GM18520 (cell line): ENCODE measurements around the gene TEX35.
"Not testable (repeated sequence)": the region's sequence is repeated elsewhere in the genome, so short reads cannot be mapped to it uniquely, and the experiment has no call there.

Experiments
- ATAC-seq: cut with Tn5 transposase; IDR thresholded peaks from one replicate; pipeline ENCODE4 v1.9.1; 2021; ENCODE audit not compliant: unreplicated experiment

TEX35 gene

GRCh38 chr1:178493301-178493741, 19.6 kb upstream of the TEX35 start:
- ATAC-seq = no peak

GRCh38 chr1:178494569-178494971, 18.3 kb upstream of the TEX35 start:
- ATAC-seq = no peak

- ATAC-seq = no peak
These were observed 17.8 kb upstream of the TEX35 start for GRCh38 chr1:178495158-178495557.

GRCh38 chr1:178495741-178496409, 17.0 kb upstream of the TEX35 start:
- ATAC-seq = no peak

DNA sequence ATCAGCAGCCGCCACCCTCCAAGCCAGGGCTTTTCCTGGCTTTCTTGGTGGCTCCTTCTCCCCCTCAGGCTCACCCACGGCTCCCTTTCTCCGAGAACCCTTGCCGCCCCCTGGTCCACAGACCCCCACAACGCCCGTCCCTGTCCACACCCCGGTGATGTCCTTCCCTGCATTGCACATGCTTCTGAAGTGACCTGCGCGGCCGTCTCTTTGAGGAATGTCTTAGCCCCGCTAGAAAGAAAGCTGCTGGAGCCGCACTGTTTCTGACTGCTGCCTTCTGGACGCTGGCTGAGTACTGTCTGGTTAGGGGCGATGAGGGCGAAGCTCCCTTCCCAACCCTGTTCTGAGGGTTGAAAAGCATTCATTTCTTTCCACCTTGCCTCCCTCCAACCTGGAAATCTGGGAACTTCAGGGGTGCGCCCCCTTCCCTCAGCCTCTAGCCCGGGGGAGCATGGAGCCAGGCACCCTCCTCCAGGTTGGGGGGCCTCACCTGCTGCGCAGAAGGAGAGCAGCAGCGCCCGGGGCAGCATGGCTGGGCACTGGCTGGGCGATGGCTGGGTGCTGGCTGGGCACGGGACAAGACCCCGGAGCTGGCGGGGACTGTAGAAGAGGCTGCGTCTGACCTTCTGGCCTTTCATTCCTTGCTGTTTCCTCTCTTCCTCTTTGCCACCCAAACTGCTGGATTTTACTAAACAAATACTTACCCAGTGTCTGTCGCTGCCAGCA, 16.3 kb upstream of the TEX35 start, which contains the start of gene CLEC20A:
TSS of gene CLEC20A (minus strand) at position 555 of the 726 bp plus-strand sequence. CDS start at position 530, 25 bp downstream.
- ATAC-seq = no peak

- ATAC-seq = no peak
These were observed 14.9 kb upstream of the TEX35 start for GRCh38 chr1:178497903-178498478.

DNA sequence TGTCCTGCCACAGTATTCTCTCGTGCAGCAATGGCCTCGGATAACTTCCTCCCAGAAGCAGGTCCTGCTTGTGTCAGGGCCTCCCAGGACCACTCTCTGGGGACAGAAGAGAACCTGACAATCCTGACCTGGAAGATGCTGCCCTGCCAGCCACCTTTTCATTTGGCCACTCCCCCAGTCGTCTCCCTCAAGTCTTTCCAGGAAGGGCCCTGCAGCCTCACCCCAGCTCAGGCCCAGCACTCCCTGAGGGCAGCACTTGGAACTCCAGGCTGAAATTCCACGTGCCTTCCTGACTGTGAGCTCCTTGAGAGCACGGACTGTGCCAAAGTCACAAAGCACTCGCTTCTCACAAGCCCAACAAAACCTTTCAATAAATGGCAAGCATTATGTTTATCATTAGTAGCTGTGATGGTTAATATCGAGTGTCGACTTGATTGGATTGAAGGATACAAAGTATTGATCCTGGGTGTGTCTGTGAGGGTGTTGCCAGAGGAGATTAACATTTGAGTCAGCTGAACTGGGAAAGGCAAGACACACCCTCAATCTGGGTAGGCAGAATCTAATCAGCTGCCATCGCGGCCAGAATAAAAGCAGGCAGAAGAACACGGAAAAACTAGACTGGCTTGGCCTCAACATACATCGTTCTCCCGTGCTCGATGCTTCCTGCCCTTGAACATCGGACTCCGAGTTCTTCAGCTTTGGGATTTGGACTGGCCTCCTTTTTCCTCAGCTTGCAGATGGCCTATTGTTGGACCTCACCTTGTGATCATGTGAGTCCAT, 13.8 kb upstream of the TEX35 start:
- ATAC-seq = no peak

DNA sequence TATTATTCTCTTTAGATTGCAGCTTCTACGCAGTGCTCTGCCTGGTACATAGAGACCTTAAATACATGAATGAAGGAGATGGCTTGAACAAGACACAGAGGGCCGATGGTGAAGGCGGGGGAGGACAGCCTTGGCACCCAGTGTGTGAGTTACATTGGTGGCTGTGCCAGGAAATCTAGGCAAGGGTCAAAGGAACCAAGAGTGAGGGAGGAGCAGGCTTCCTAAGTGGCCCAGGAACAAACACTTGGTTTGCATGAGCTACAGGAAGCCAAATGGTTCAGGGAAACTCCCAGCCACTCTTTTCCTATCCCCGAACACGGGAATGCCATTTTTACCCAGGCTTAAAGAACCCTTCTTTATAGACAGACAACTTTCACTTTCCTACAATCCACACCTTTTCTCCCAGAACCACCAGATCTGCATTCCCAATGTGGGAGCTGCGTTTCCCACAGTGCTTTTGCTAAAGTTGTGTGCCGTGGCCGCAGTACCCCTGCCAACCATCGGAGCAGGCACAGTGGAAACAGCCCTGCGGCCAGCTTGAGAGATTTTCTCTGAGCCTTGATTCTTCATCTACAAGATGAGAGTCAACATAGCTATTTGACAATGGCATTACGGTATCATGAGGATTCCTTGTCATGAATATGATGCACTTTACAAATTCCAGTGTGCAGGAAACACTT, 12.7 kb upstream of the TEX35 start:
- ATAC-seq = no peak

GRCh38 chr1:178500936-178501554, 11.9 kb upstream of the TEX35 start:
- no peak for ATAC-seq

GRCh38 chr1:178501705-178502329, 11.1 kb upstream of the TEX35 start:
- ATAC-seq = no peak

DNA sequence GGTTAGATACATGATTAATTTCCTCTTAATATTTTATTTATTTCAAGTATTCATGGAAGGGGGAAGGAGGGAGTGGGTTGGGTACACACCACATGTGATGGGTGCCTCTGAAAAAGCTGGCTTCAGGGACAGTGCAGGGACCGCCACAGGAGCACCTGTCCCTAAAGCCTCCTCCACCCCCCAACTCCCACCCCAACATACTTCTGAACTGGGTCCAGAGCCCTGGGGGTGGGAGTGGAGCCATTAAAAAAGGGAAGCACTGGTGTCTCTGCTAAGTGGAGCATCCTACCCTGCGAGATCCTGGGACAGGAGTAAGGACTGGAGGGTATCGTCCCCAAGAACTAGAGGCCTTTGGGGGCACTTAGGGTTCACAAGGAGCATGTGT, 10.6 kb upstream of the TEX35 start:
- no peak for ATAC-seq

DNA sequence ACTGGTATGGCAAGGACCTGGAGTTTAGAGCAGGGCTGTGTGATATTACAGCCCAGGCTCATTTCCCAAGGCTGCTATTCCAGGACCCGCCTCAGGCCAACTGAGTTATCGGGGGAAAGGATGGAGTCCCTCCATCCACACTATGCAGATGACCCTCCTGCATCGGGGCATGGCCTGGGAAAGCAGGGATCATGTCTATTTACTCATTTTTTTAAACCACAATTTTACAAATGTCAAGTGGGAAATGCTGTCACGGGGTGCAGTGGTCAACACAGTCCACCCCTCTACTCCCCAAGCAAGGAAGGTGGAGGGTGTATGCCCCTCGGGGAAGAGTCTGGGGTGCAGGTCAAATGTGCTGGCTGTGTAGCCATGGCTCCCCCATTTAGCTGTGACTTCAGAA, 10.1 kb upstream of the TEX35 start:
- ATAC-seq = no peak

DNA sequence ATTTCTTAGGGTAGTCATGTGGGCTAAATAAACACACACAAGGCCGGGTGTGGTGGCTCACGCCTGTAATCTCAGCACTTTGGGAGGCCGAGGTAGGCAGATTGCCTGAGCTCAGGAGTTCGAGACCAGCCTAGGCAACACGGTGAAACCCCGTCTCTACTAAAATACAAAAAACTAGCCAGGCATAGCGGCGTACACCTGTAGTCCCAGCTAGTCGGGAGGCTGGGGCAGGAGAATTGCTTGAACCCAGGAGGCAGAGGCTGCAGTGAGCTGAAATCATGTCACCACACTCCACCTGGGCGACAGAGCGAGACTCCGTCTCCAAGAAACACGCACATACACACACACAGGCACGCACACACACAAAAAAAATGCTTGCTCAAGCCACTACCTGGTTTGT, 9.6 kb upstream of the TEX35 start:
- not testable (repeated sequence) for ATAC-seq

- ATAC-seq = no peak
These were observed 9.1 kb upstream of the TEX35 start for GRCh38 chr1:178503849-178504248.

DNA sequence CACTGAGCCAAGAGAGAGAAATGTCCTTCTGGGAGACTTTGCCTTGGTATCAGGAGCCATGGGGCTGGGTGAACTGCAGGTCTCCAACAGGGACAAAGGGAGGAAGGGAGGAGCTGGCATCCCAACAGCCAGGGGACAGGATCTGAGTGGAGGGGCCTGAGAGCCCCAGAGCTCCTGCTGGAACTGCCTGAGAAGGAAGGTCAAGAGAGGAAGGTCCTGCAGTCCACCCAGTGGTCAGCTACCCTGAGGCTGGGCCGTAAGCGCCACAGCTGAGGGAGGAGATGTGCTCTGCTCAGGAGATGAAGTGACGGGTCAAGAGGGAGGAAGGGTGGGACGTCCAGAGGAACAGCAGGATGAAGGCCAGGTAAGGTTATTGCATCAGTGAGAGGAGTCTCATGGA, 8.6 kb upstream of the TEX35 start:
- no peak for ATAC-seq

DNA sequence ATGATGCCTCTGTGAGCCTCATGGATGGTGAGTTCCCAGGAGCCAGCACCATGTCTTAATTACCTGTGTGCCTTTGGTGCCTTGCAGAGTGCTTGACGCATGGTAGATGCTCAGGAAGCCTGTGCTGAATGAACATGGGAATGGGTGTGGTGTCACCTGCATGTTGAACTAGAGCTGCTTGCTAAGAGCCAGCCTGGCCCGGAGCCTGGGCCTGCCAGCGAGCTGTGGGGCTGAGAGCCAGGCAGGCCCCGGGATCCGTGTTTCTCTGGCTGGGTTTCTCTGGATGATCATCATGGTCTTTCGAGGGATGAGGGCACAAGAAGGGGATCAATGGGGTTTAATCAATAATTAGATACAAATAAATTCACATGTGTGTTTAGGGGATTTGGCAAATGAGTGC, 6.7 kb upstream of the TEX35 start:
- ATAC-seq = no peak

GRCh38 chr1:178506669-178507068, 6.2 kb upstream of the TEX35 start:
- ATAC-seq = no peak

DNA sequence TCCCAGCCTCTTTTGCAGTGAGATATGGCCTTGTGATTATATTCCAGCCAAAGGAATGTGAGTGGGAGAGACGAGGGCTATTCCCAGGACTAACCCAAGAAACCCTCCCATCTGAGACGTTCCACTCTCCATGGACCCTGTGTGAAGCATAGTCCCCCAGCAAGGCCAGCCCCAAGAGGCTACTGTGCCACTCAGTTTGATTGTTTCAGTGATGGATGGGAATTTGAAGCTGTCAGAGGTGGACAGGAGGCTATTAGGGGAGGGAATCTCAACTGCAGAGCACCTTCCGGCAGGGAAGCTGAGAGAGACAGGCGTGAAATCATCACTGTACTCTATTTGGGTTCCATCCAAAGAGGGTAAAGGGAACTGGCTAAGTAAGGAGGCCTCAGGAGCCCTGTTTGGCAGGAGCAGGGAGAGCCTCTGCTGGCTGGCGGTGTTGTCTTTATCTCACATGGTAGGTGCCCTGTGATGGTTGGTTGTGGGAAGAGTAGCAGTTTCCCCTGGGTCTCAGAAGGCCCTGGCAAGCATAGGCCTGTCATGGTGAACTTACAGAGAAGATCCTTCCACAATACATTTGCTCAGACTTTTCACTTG, 3.4 kb upstream of the TEX35 start:
- no peak for ATAC-seq

- ATAC-seq = no peak
These were observed 2.8 kb upstream of the TEX35 start for GRCh38 chr1:178510155-178510554.
